Suppressor macrophage treated with lipopolysaccharide for 1 hour (primary cell): ENCODE results near the gene CXorf38.
"Not testable (repeated sequence)": the region's sequence is repeated elsewhere in the genome, so short reads cannot be mapped to it uniquely, and the experiment has no call there.

Source experiments
- DNase-seq, 3 donors: peaks; one replicate each; pipeline ENCODE4 v3.0.0-alpha.2; 2020 to 2022

Gene CXorf38

GRCh38 chrX:40625294-40625693 is 22.1 kb downstream of the CXorf38 start:
- DNase-seq: no peak

DNA sequence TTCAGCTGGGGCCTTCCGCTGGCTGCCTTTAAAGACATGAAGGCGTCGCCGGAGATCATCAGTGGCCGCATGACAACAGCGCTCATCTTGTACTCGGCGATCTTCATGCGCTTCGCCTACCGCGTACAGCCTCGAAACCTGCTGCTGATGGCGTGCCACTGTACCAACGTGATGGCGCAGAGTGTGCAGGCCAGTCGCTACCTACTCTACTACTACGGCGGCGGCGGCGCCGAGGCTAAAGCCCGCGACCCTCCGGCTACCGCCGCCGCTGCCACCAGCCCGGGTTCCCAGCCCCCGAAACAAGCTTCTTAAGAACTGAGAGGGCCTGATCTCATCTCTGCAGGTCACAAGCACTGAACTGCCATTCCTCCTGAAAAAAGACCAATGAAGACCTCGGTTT is 23.7 kb downstream of the CXorf38 start:
- no peak for DNase-seq

DNA sequence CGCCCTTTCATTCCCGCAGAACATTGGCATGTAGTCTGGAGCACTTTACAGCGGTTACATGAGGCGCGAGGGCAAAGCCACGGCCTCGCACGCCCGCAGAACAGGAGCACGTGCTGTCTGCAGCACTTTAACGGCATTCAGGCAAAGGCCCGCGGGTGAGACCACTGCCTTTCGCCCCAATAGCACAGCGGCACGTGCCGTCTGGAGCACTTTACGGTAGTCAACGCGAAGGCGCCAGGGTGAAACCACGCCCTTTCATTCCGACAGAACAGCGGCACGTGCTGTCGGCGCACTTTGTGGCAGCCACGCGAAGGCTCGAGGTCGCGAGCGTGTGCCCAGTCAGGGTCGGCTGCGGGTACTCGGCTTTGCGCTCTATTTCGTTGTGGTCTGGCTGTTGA is 24.2 kb downstream of the CXorf38 start, which contains the start of gene MPC1L:
Gene MPC1L (plus strand): TSS at position 290 of the 398 bp plus-strand sequence. CDS start 138 bp downstream, outside the sequence.
- no peak for DNase-seq

DNA sequence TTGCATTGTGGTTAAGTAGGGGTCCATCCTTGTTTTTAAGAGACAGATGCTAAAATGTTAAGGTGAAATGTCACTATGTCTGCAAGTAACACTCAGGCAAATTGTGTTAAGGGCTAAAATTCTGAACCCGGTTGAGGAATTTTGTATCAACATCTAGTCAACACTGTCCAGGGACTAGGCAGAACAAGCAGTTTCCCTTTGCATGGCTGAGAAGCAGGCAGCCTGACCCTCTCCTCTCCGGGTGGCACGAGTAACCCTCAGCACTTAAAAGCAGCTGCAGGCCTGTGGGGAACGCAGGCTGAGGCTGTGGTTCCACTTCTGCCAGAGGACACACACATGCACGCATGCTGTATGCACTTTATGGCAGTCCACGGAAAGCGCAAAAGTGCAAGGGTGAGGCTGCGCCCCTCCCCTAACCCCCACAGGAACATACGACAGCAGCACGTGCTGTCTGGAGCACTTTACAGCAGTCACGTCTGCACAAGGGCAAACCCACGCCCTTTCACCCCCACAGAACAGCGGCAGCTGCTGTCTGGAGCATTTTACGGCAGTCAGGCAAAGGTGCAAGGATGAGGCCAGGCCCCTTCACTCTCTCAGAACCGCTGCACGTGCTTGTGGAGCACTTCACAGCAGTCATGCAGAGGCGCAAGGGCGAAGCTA is 24.8 kb downstream of the CXorf38 start:
- DNase-seq: no peak

DNA sequence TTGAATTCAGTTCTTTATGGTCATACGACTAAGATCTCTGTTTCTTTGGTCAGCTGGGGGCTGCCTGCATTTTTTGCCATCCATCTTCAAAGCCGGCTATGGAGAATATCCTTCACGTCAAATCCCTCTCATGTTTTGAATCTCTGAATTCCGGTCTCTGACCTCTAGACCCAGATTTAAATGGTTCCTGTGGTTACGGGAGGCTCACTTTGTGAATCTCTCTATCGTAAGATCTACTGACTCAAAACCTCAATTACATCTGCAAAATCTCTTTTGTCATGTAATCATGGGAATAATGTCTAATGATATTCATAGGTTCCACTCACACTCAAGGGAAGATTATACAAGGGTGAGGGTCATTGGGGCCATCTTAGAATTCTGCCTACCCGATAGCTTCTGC is 29.8 kb downstream of the CXorf38 start:
- DNase-seq: no peak

DNA sequence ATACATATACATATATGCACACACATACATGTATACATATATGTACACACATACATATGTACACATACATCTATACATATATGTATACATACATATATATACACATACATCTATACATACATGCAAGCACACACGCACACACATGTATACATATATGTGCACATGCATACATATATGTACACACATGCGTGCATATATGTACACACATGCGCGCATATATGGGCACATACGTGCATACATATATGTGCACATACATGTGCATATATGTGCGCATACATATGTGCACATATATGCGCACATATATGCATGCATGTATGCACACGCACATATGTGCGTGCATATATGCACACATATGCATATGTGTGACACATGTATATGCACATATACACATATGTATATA is 31.4 kb downstream of the CXorf38 start:
- DNase-seq: no peak

- no peak for DNase-seq
Observed at GRCh38 chrX:40612511-40612910, 34.9 kb downstream of the CXorf38 start.

DNA sequence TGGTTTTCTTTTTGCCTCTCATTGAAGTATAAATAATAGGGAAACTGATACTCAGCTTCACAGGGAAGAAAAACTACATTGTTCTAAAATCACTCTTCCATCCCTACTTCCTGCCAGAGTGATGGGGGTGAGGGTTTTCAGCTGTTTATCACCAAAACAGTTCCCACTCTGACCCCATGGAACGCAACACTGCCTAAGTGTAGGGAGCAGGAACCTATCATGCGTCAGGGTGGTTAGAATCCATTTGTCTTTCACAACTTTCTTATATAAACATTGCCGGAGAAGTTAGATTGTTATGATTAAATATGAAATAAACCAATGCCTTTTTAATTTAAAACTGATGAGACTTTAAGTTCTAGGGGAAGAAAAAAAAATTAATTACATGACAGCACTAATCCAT is 40.0 kb downstream of the CXorf38 start:
- no peak for DNase-seq

GRCh38 chrX:40603446-40603845 is 43.9 kb downstream of the CXorf38 start:
- DNase-seq: no peak

- not testable (repeated sequence) for DNase-seq
Observed at GRCh38 chrX:40589616-40590321, 57.6 kb downstream of the CXorf38 start.

DNA sequence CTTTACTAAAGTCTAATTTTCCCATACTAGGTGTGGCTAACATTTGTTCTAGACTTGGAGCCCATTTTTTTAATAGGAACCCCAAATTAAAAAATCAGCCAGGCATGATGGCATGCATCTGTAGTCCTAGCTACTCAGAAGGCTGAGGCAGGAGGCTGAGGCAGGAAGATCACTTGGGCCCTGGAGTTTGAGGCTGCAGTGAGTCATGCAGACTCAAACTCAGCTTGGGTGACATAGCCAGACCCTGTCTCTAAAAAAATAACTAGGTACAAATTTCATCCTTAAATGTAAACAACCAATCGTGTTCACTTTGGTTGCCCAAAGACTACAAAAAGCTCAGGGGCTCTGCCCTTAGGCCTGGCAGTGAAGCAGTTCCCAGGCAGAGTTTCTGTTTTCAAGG is 59.7 kb downstream of the CXorf38 start:
- not testable (repeated sequence) for DNase-seq

GRCh38 chrX:40582811-40583210 is 64.5 kb downstream of the CXorf38 start:
- DNase-seq: peak; percentile 19 to 70 (median 44)

- not testable (repeated sequence) for DNase-seq
Observed at GRCh38 chrX:40582178-40582577, 65.2 kb downstream of the CXorf38 start.

DNA sequence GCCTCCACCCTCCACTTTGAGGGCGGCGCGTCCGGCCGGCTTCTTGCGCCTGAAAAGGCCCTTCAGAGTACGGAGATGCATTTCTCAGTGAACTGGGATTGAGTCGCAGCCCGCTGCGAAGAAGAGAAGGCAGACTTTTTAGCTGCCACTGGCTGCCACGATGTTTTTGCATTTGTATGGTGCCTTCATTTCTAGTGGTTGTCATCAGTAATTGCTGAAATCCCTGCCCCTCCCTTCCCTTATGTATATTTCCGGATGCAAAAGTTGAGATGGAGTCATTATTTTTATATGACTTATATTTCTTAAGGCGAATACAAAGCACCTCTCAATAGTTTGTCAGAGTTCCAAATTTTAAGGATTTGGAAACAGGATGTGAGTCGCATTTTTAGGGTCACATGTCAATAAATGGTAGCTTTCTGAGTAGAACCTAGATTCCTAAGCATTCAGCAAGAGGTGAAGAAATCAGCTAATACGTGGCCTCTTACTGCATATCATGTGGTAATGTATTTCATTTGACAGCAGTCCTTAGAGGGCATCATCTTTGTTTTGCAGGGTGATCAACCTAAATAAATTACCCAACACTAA is 65.9 kb downstream of the CXorf38 start:
- peak in 2 of 3 donors; percentile 41 to 61 for DNase-seq

- DNase-seq: peak; percentile 93 to 94 (median 94)
Observed at GRCh38 chrX:40580537-40581335, 66.6 kb downstream of the CXorf38 start, which contains the start of gene ATP6AP2. ATP6AP2 (plus strand) TSS chrX:40580970; CDS start chrX:40581066, 96 bp downstream.

- peak in 1 of 3 donors; percentile 18 for DNase-seq
Observed at GRCh38 chrX:40579900-40580536, 67.3 kb downstream of the CXorf38 start.

DNA sequence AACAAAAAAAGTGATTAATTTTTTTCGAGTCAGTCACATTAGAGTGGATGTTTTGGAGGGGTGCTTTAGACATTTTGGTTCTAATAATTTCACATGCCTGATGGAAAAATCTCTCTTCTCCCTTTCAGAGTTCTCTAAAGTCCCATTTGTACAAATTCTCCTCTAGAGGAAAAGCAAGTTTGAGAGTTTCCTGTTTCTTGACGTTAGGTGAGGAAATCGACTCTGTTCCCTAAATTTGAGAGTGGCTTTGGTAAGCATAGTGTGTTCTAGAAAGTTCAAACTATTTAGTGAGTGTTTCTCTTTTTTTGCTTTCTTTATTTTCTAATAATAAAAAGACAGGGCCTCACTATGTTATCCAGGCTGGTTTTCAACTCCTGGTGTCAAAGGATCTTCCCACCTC is 68.2 kb downstream of the CXorf38 start:
- DNase-seq: peak; percentile 31 to 68 (median 51)

GRCh38 chrX:40578039-40578695 is 69.2 kb downstream of the CXorf38 start:
- DNase-seq: peak; percentile 25 to 42 (median 35)
